Medulla oblongata (tissue), 1 donor: Measurements from ENCODE around the gene SND1.

Experiments used
- DNase-seq: peaks from one replicate; pipeline ENCODE4 v3.0.0-alpha.2; 2015; ENCODE audit errors: extremely low spot score

Gene SND1

DNA sequence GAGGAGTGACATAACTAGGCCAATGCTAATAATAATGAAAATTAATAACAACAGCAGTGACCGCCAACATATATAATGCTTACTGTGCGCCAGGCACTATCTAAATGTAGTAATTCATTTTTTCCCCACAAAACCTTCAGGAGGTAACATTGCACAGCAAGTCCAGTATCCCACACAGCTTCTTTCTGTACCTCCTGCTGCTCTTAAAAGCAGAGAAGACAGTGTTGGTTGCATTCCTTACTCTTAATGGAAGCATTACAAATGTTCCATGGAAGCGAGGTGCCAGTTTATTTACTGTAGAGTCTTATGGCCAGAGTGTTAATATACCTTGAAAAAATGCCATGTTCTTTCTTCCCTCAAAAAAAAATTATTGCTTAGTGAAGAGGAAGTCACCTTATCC, 211.1 kb downstream of the SND1 start:
- DNase-seq, result no peak

DNA sequence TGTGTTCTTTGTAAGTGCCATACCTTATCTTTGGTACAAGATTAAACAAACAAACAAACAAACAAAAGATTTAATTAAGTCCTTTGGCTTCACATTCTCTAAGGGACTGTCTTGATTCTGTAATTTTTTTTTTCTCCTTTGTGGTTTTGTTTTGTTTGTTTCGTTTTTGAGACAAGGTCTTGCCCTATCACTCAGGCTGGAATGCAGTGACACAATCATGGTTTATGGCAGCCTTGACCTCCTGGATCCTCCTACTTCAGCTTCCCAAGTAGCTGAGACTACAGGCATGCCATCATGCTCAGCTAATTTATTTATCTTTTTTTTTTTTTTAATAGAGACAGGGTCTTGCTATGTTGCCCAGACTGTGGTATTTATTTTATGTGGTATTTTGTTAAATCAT, 213.5 kb downstream of the SND1 start:
- no peak for DNase-seq

DNA sequence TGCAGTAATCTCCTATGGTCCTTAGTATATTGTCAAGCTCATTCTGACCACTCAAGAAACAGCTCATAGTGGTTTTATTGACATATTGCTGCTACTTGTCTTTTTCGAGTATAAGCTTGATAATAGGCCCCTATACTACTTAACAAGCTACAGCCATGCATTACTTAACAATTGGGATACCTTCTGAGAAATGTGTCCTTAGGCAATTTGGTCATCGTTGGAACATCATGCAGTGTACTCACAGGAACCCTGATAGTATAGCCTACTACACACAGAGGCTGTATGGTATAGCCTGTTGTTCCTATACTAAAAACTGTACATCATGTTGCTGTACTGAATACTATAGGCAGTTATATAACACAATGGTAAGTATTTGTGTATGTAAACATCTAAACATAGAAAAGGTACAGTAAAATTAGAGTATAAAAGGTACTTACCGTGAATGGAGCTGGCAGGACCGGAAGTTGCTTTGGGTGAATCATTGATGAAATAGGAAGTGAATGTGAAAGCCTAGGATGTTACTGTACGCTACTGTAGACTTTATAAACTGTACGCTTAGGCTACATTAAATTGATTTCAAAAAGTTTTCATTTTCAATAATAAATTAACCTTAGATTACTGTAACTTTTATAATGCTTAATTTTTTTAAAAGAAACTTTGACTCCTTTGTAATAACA, 218.4 kb downstream of the SND1 start:
- no peak for DNase-seq

DNA sequence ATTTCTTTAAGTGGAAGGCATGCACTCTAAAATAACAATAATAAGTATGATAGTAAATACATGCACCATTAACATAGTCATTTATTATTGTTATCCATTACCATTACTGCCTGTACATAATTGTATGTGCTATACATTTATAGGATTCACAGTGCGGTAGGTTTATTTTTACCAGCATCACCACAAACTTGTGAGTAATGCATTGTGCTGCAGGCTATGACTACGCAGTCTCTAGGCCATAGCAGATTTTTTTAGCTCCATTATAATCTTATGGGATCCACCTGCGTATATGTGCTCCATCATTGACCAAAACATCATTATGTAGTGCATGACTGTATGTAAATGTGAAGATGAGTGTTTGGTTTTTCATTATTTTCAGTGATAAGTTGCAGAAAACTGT, 219.2 kb downstream of the SND1 start:
- no peak for DNase-seq

DNA sequence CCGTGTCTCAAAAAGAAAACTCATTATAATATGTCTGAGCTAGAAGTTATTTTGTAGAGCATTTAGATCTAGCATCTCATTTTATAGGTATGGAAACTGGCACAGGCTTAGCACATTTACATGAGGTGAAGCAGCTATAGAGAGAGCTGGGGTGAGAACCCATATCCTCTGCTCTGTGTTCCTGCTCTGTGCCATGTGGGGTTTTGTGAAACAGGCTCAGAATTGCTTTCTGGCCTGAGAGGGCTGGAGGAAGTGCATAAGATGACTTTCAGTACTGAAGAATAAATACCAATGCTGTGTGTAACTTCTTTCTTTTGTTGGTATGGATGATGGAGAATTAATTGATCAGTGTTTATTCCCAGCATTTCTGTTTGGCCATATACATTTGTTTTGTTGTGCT, 220.1 kb downstream of the SND1 start:
- no peak for DNase-seq

DNA sequence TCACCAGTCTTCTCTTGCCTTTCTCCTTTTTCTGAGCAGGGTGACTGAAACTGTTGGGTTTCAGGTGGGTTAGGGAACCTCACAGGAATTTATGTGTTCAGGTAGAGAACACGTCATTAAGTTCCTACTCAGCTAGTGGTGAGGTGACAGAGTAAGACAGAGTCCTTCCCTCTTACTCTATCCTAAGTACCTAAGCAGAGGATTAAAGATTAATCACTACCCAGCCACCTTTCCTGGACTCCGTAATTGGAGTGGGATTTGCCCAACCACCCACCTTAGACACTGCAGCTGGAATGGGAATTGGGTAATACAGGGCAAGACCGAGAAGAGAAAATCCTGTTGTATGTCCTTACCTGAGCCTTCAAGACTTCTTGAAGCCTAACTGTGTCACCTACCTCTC, 221.2 kb downstream of the SND1 start:
- DNase-seq, result no peak

DNA sequence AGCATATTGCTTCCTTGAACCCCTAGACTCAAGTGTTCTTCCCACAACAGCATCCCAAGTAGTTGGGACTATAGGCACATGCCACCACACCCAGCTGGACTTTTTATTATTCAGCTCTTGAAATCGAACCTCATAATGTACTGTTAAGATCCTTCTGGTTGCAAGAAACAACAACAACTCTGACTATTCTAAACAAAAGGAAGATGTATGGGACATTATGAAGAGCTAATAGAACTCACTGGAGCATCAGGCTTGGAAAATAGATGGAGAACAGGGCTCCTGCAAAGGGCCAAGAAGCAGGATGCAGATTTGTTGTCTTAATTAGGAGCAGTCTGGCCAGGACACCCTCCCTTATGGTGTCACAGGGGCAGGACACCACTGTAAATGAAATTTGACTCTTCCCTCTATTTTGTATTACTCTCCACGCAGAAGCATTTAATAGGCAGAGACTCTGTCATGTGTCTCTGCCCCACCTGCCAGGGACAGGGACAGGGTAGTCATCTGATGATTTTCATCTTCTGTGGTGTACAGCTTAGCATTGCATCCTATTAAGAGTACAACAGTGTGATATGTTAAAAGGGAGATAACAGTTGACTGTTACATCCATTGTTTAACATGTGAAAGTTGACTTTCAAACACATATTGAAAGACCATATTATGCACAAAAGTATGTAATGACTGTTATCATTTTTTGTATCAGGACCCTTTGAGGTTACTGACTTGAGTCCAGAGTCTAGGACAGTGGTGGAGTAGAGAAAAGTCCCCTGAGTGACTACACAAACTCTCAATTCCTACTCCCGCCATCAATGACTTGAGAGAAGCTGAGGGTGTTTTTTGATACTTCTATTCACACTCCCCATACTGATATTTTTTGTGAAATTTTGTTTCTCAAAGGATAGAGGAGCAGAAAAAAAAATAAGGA, 222.0 kb downstream of the SND1 start:
- no peak for DNase-seq

DNA sequence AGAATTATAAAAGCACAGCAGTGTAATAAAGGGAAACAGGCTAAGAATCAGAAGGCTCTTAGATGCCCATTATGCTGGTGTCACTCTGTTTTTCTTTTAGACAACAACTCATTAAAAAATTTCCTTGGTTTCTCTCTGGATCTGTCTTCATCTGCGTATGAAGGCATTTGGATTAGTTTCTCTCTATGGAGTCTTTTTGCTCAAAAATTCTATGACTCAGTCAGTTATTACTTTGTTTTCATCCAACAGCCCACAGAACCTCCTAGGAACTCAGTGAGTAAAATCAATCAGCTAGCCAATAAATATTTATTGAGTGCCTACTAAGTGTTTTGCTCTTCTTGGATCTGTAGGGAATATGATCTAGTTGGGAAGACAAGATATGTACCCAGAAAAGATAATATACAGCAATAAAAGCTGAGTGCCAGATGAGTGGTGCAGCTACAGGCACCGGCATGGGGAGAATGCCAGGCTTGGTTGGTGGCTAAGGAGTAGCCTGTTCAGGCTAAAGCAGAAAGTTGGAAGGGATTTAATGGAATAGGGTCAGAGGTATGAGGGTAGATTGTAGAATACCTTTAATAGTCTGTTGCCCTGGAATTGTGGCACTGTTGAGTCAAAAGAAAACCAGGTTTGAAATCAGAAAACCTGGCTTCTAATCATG, 223.1 kb downstream of the SND1 start:
- DNase-seq, result no peak

DNA sequence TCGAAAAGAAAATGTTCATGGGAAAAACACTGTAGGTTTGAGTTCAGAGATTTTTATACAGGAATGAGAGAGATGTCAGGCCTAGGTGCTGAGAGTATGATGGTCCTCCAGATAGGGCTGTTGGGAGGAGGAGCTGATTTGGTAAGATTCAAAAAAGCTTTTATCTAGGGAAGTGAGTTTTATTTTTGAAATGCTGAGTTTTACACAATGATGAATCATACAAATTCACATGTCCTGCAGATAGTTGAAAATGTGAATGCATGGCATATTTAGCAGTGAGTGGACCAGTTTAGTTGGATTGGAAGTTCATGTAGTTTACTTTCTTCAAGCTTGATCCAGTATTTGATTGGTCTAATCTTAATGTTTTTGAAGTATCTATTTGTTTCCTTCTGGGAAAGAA, 224.4 kb downstream of the SND1 start:
- no peak for DNase-seq

DNA sequence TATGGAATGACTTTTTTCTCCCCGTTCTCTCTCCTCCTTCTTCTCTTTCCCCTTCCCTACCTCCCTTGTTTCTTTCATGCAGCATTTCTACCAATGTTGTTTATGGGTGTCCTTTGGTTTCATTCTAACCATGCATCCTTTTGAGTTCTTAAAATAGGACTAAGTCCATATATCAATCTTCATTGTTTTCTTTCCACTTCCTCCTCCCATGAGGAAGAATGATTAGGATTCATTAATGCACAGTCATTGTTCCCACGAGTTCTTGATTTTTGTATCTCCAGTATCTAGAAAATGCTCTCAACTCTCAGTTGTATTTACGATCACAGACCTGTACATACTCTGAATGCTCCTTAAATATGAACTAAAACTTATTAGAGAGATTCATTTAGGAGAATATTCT, 226.0 kb downstream of the SND1 start:
- DNase-seq, result no peak

DNA sequence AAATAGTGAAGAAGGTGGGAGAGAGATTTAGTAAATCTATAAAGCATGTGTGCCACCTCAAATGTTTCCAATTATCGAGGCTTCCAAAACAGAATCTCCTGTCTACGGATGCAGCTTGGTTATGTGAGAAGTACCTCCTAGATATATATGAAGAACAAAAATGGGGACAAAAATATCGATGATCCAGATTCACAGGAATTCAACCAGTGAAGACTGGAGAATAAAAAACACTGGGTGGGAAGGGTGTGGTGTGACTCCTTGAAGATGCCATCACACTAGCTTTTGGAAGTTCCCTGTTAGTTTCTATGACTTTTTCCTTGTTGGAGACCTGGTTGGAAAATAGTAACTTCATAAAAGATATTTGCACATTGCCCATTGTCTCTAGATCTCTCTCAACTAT, 226.8 kb downstream of the SND1 start:
- no peak for DNase-seq

DNA sequence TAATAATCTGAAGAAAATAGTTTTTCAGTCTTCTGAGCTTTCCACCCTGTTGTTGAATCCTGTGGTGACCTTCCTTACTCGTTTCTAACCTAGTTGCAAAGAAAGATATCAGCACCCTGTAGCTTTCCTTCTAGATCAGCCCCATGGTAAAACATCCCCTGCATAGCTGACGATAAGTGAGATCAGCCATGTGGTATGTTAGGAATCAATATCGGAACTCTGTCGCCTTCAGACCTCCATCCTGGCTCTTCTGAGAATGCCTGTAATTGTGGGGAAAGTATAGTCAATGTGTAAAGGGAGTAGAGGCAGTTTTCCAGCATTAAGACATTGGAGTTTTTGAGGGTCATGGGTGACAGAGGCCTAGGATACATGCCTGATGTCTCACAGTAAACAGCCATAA, 227.4 kb downstream of the SND1 start:
- no peak for DNase-seq

DNA sequence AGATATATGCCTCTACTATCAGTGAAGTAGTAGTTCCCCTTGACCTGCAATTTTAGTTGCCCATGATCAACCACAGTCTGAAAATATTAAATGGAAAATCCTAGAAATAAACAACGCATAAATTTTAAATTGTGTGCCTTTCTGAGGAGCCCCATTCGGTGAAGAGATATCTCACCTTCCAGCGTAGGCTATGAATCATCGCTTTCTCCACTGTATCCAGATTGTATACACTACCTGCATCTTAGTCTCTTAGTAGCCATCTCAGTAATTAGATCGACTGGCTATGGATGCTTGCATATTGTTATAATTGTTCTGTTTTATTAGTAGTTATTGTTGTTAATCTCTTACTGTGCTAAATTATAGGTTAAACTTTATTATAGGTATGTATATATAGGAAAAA, 227.9 kb downstream of the SND1 start:
- no peak for DNase-seq

DNA sequence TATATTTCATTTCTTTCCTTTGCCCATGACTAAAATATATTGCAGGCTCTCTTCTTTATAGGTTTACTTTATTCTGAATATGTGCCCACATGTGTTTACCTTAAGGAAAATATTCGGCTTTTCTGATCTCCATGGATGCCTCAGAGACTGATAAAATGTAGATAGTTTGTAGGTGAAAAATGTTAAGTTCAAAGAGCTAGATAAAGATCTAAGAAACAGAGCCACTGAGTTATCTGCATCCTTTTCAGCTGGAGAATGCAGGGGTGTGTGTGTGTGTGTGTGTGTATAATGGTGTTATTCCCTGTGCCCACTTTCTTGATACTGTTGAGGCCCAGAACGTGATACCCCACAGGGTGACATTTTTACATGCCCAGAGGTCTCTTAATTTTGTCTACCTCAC, 228.5 kb downstream of the SND1 start:
- no peak for DNase-seq

DNA sequence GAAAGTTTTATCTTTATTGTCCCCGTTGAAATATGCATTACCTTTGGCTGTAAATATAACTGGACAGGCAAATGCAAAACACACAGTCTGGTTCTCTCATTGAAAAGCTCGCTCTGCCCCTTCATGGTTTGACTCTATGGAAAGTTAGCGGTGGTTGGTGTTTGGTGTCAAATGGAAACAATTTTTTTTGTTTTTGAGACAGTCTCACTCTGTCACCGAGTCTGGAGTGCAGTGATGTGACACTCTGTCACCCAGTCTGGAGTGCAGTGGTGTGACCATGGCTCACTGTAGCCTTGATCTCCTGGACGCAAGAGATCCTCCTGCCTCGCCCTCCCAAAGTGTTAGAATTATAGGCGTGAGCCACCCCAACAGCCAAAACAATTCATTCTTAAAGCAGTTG, 229.6 kb downstream of the SND1 start:
- DNase-seq, result no peak

DNA sequence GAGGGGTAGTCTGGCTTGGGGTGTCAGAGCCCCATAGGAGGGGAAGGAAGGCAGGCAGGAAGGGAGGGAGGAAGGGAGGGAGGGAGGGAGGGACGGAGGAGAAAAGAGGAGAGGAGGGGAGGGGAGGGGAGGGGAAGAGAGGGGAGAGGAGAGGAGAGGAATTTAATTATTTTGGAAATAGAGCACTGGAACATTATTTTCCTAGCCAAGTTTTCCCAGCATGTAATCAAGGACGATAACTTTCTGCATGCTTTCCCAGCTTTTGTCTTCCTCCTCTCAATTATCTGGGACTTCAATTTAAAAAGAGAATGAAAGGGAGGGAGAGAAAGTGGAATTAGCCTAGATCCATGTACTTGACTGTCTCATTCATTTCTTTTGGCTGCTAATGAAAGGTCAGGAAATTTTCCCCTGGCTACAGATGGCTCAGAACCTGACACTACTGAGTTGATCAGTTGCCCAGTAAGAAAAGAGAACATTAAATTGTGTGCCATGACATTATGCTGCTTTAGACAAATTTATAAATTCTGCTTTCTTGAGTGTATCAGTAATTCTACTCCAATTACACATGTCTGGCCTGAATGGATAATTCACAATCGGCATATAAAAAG, 230.4 kb downstream of the SND1 start:
- DNase-seq, result no peak

DNA sequence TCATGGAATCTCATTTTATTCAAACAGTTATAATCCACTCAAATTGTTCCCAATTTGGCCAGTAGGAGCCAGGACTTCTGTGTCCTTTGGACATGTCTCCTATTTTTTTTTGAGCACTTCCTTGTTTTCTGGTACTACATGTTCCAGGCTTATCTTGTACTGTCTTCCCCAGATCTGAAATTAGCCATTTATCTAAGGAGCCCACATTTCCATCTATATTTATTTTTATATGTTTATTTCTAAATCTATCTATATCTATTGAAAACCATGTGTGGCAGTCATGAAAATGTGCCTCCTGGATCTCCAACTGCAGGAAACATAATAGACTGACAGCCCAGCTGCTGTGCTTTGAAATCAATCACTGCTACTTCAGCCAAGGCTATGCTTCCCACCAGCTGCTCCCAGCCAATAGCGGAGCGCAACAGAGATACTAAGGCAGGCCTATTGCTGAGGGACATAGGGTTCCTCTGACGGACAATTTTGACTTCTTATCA, 232.1 kb downstream of the SND1 start:
- no peak for DNase-seq

DNA sequence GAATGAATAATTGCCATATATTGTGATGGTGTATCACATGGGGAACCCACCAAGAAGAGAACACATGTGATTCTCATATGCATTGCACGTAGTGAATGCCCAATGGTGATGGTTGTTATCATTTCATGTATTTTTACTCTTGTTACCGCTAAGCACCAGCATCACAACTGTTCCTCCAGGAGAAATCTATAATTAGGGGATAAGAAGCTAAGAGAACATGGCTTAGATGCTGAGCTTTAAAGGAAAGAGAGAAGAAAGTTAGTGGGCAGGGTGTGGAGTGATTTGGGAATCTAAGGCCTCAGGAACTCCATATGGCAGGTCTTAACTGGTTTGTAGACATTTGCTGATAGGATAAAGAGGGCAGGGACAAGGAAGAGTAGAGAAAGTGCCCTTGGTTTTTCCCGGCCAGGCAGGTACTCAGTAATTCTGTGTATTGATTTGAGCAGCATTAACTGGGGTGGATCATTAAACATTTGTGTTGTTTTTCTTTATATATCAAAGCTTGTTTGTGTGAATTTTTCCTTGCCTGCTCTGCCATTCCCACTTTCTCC, 233.3 kb downstream of the SND1 start:
- DNase-seq, result no peak

DNA sequence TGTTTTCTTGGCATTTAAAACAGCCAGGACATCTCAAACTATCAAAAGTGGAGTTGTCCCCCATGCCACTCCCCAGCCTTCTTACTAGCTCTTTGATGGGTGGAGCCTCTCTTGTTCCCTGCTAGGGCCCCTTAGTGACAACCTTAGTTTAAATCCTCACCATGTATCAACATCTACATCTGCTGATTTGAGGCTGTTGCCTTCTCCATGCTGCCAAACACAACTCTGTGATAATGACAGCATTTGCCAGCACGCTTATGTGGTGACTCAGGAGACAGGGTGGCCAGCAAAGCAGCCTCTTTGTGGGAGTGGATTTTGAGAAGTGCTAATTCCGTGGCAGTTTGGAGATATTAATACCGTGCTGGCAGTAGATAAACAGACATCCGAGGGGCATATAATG, 233.8 kb downstream of the SND1 start:
- peak; percentile 31 for DNase-seq

DNA sequence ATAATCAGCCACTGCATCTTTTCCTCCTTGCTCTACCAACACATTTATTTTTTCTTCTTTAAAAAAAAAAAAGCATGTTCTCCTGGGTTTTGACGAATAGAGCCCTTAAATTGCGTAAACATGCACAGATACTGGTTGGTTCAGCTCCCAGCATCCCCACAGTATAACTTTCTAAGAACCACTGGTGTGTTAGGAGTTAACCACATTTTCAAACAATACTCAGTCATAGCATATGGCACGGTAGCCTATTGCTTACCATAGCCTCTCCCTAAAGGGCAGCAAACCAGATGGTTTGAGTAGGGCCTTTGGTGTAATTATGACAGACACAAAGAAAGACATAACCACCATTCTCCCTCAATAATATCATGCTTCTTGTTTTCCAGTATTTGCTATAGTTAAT, 234.3 kb downstream of the SND1 start:
- no peak for DNase-seq

DNA sequence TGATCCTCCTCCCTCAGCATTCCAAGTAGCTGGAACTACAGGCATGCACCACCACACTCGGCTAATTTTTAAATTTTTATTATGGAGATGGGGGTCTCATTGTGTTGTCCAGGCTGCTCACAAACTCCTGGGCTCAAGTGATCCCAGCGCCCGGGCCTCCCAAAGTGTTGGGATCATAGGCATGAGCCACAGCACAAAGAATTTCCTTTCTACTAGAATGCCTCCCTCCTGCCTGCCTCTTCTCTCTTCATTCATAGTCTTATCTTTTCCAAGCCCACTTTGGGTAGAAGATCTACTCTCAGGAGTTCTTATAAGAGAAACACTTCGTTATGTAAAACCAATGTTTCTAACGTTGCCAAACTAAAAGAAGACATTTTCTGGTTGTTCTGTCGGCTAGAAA, 235.1 kb downstream of the SND1 start:
- DNase-seq, result no peak

DNA sequence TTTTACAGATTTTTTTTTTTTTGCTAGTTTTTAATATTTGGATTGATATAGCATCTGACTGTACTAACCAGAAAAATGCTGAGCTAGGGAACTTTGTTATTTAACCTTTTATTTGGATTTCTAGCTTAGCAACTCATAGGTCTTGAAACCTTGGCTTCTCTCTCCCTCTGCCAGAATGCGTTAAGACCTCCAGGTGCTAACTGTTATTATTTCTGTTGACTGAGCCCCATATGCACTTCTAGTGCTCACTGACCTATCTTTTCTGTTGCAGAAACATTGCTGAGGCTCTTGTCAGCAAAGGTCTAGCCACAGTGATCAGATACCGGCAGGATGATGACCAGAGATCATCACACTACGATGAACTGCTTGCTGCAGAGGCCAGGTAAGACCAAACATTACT, 235.6 kb downstream of the SND1 start:
- no peak for DNase-seq
